Mesenchymal stem cell (in vitro differentiated cells and primary cell): ENCODE results near the gene SLC35F3.

Experiments used
- DNase-seq: peaks from one replicate; pipeline ENCODE4 v3.0.0-alpha.2; 2013
- H2AFZ ChIP-seq: one replicate; pipeline ENCODE4 v1.6.1; 2013; ENCODE audit warnings: low read depth, mild to moderate bottlenecking, control low read depth, inconsistent platforms, low read length, moderate library complexity
- H2AK5ac ChIP-seq: 2 replicates; pipeline ENCODE4 v1.6.1; 2013; ENCODE audit warnings: low read length, moderate library complexity, mild to moderate bottlenecking, inconsistent platforms; ENCODE audit not compliant: severe bottlenecking
- H2BK120ac ChIP-seq: one replicate; pipeline ENCODE4 v1.6.1; 2013; ENCODE audit warnings: low read depth, mild to moderate bottlenecking, inconsistent platforms, low read length, moderate library complexity
- H2BK12ac ChIP-seq, 2 experiments: one replicate each; pipeline ENCODE4 v1.6.1; 2013; ENCODE audit warnings: inconsistent platforms in 2 of 2, low read length in 2 of 2, mild to moderate bottlenecking in 2 of 2, moderate library complexity in 2 of 2, control low read depth in 1 of 2
- H2BK15ac ChIP-seq: one replicate; pipeline ENCODE4 v1.6.1; 2013; ENCODE audit warnings: mild to moderate bottlenecking, low read depth, inconsistent platforms; ENCODE audit not compliant: poor library complexity, severe bottlenecking
- H2BK5ac ChIP-seq: 2 replicates; pipeline ENCODE4 v1.6.1; 2013; ENCODE audit warnings: low read depth, mild to moderate bottlenecking, low read length, control low read depth, inconsistent platforms; ENCODE audit not compliant: poor library complexity, severe bottlenecking
- H3K14ac ChIP-seq, 2 experiments: one replicate each; pipeline ENCODE4 v1.6.1; 2013; ENCODE audit warnings: inconsistent platforms in 2 of 2, low read length in 2 of 2, control low read depth in 1 of 2, mild to moderate bottlenecking in 1 of 2, moderate library complexity in 1 of 2
- H3K18ac ChIP-seq, 2 experiments: one replicate each; pipeline ENCODE4 v1.6.1; 2013; ENCODE audit warnings: inconsistent platforms in 2 of 2, low read length in 2 of 2, control low read depth in 1 of 2, low read depth in 1 of 2, mild to moderate bottlenecking in 1 of 2
- H3K23ac ChIP-seq, 2 experiments: one replicate each; pipeline ENCODE4 v1.6.1; 2013; ENCODE audit warnings: inconsistent platforms in 2 of 2, low read length in 2 of 2, mild to moderate bottlenecking in 2 of 2, moderate library complexity in 2 of 2, control low read depth in 1 of 2
- H3K27ac ChIP-seq: 2 replicates; pipeline ENCODE4 v1.5.1; 2013; ENCODE audit warnings: mild to moderate bottlenecking, moderate library complexity, low read length, control low read depth, inconsistent platforms; ENCODE audit not compliant: poor library complexity, severe bottlenecking
- H3K27me3 ChIP-seq, 2 experiments: 2 replicates each; pipeline versions ENCODE4 v1.6.1 to v1.7.0; 2013; ENCODE audit warnings: low read length in 2 of 2, mild to moderate bottlenecking in 2 of 2, moderate library complexity in 2 of 2, control low read depth in 1 of 2, inconsistent platforms in 1 of 2; ENCODE audit not compliant: control insufficient read depth in 1 of 2, insufficient read depth in 1 of 2
- H3K36me3 ChIP-seq, 2 experiments: 2 replicates each; pipeline versions ENCODE4 v1.6.1 to v1.7.0; 2013; ENCODE audit warnings: low read length in 2 of 2, control low read depth in 1 of 2, inconsistent platforms in 1 of 2, low read depth in 1 of 2, mild to moderate bottlenecking in 1 of 2; ENCODE audit not compliant: insufficient read depth in 2 of 2, control insufficient read depth in 1 of 2
- H3K4ac ChIP-seq, 2 experiments: one replicate each; pipeline ENCODE4 v1.6.1; 2013; ENCODE audit warnings: inconsistent platforms in 2 of 2, low read length in 2 of 2, mild to moderate bottlenecking in 2 of 2, moderate library complexity in 2 of 2, control low read depth in 1 of 2, low read depth in 1 of 2
- H3K4me1 ChIP-seq: 2 replicates; pipeline ENCODE4 v1.6.1; 2013; ENCODE audit warnings: low read depth, low read length, control low read depth; ENCODE audit not compliant: control insufficient read depth, insufficient read depth
- H3K4me2 ChIP-seq: 2 replicates; pipeline ENCODE4 v1.6.1; 2013; ENCODE audit warnings: low read length, mild to moderate bottlenecking, inconsistent platforms; ENCODE audit not compliant: poor library complexity, severe bottlenecking
- H3K4me3 ChIP-seq, 2 experiments: 2 replicates each; pipeline versions ENCODE4 v1.5.1 to v1.7.0; 2013; ENCODE audit warnings: low read length in 2 of 2, mild to moderate bottlenecking in 2 of 2, control low read depth in 1 of 2, low read depth in 1 of 2; ENCODE audit not compliant: insufficient read depth in 1 of 2
- H3K79me1 ChIP-seq: replicated peaks from 2 replicates; pipeline ENCODE4 v1.6.1; 2013; ENCODE audit warnings: mild to moderate bottlenecking, control low read depth, low read length, inconsistent platforms; ENCODE audit not compliant: poor library complexity, severe bottlenecking
- H3K9ac ChIP-seq: 2 replicates; pipeline ENCODE4 v1.7.0; 2013; ENCODE audit warnings: mild to moderate bottlenecking, low read length, moderate library complexity
- H3K9me3 ChIP-seq: 2 replicates; pipeline ENCODE4 v1.7.0; 2013; ENCODE audit warnings: mild to moderate bottlenecking, low read length; ENCODE audit not compliant: control insufficient read depth
- H4K8ac ChIP-seq: one replicate; pipeline ENCODE4 v1.6.1; 2013; ENCODE audit warnings: inconsistent platforms, mild to moderate bottlenecking, low read length, moderate library complexity
- H4K91ac ChIP-seq: one replicate; pipeline ENCODE4 v1.6.1; 2013; ENCODE audit warnings: mild to moderate bottlenecking, low read length, inconsistent platforms
- WGBS: methylation state at CpG from one replicate; pipeline ENCODE4 v1.1.7; 2013; ENCODE audit warnings: mixed read lengths; 5-methylcytosine and 5-hydroxymethylcytosine counted together

SLC35F3 gene

GRCh38 chr1:234309243-234309597 is 404.7 kb downstream of the SLC35F3 start:
- H4K8ac ChIP-seq, result no peak overlapping the region
- H3K4ac ChIP-seq, result no peak overlapping the region
- H3K4me2 ChIP-seq, result no peak overlapping the region
- no peak for DNase-seq
- no peaks in the 10 kb centered on the region for H3K36me3 ChIP-seq
- WGBS, result 82% methylated on average over 4 of the region's 4 CpGs
- H3K79me1 ChIP-seq, result no peaks in the 10 kb centered on the region
- no peak overlapping the region for H2BK5ac ChIP-seq
- H3K4me1 ChIP-seq, result peaks cover 2% of the 10 kb centered on the region
- no peak overlapping the region for H3K14ac ChIP-seq
- H3K9me3 ChIP-seq, result no peaks in the 10 kb centered on the region
- H2AFZ ChIP-seq, result no peak overlapping the region
- H3K23ac ChIP-seq, result no peak overlapping the region
- H2BK120ac ChIP-seq, result no peak overlapping the region
- no peak overlapping the region for H3K18ac ChIP-seq
- H4K91ac ChIP-seq, result no peak overlapping the region
- no peak overlapping the region for H3K9ac ChIP-seq
- no peak overlapping the region for H3K4me3 ChIP-seq
- no peak overlapping the region for H2AK5ac ChIP-seq
- no peak overlapping the region for H2BK12ac ChIP-seq
- H3K27me3 ChIP-seq, result peaks cover 0 to 27% of the 10 kb centered on the region in 2 experiments
- no peak overlapping the region for H2BK15ac ChIP-seq
- no peak overlapping the region for H3K27ac ChIP-seq

DNA sequence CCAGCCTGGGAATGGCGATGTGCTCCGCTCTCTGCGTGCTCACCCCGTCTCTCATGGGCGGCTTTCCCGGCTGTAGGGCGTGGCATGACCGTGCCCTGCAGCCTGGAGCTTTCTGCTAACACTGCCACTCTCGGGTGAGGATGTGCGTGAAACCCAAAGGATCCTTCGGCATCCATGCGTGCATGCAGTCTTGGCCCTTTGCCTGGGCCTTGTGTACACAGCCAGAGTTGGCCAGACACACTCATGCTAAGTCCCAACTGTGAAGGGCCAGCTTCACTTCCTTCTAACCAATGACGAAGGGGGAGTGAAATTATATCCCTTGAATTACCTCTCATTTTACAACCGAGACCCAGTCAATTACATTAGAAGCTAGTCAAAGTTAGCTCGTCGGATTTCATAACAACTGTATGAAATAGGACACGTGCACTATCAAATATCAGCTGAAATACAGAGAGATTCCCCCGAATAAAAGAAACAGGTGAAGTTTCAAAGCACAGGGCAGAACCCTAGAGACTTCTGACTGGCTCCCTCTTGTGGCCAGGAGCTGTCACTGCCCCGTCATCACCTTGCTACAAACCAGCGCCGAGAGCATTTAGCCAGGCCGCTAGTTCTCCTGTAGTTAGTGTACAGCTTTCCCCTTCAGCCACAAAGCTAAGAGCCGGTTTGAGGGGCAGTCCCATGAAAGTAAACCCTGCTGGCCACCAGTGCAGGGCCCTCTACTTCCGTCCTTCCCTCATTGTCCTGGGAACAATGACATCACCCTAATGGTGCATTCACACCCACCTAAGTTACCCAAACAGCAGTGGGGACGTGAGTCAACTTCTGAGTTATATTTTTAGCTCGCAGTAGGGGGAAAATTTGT is 405.4 kb downstream of the SLC35F3 start:
- H2AFZ ChIP-seq, result peak overlapping the region; percentile 68
- peaks cover 2% of the 10 kb centered on the region for H3K4me1 ChIP-seq
- 50% methylated on average over 24 of the region's 26 CpGs for whole genome bisulfite sequencing
- H3K14ac ChIP-seq, result no peak overlapping the region
- peaks cover 0 to 27% of the 10 kb centered on the region in 2 experiments for H3K27me3 ChIP-seq
- H3K27ac ChIP-seq, result no peak overlapping the region
- H3K23ac ChIP-seq, result peak overlapping the region in 1 of 2 experiments; percentile 94
- no peak overlapping the region for H2BK12ac ChIP-seq
- H3K4me2 ChIP-seq, result peak overlapping the region; percentile 73
- H3K4me3 ChIP-seq, result peak overlapping the region in 1 of 2 experiments; percentile 46
- no peaks in the 10 kb centered on the region for H3K9me3 ChIP-seq
- DNase-seq, result peak; percentile 43
- no peak overlapping the region for H2BK120ac ChIP-seq
- no peak overlapping the region for H2AK5ac ChIP-seq
- peak overlapping the region; percentile 27 for H3K9ac ChIP-seq
- H4K8ac ChIP-seq, result no peak overlapping the region
- no peak overlapping the region for H4K91ac ChIP-seq
- no peaks in the 10 kb centered on the region for H3K36me3 ChIP-seq
- H3K18ac ChIP-seq, result no peak overlapping the region
- H3K4ac ChIP-seq, result no peak overlapping the region
- H2BK5ac ChIP-seq, result no peak overlapping the region
- no peaks in the 10 kb centered on the region for H3K79me1 ChIP-seq
- H2BK15ac ChIP-seq, result no peak overlapping the region

DNA sequence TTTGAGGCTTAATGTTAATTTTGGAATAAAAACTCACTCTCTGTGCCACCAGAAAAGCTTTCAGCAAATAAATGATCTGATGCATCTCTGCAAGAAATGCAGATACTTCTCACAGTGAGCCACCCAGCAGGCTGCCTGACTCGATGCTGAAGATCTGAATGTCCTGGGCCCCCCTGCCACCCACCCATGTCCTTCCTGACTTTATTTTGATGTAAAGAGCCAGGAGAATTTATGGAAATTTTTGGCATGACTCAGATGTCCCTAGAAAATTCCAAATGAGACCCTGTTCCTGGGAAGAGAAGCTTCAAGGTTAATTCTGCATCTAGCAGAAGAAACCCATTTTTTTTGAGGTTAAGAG is 406.0 kb downstream of the SLC35F3 start:
- no peaks in the 10 kb centered on the region for H3K9me3 ChIP-seq
- peaks cover 0 to 27% of the 10 kb centered on the region in 2 experiments for H3K27me3 ChIP-seq
- H3K4me2 ChIP-seq, result no peak overlapping the region
- H3K23ac ChIP-seq, result no peak overlapping the region
- peak overlapping the region; percentile 27 for H3K9ac ChIP-seq
- H2BK5ac ChIP-seq, result no peak overlapping the region
- H3K4ac ChIP-seq, result no peak overlapping the region
- H2AK5ac ChIP-seq, result no peak overlapping the region
- DNase-seq, result no peak
- no peak overlapping the region for H2BK15ac ChIP-seq
- H3K14ac ChIP-seq, result no peak overlapping the region
- no peak overlapping the region for H2AFZ ChIP-seq
- H3K79me1 ChIP-seq, result no peaks in the 10 kb centered on the region
- H3K4me1 ChIP-seq, result peaks cover 2% of the 10 kb centered on the region
- no peak overlapping the region for H3K18ac ChIP-seq
- no peak overlapping the region for H2BK120ac ChIP-seq
- no peak overlapping the region for H3K27ac ChIP-seq
- H4K91ac ChIP-seq, result no peak overlapping the region
- peak overlapping the region in 1 of 2 experiments; percentile 46 for H3K4me3 ChIP-seq
- no peaks in the 10 kb centered on the region for H3K36me3 ChIP-seq
- no CpG with 5 or more reads among the region's 1 CpG for WGBS
- no peak overlapping the region for H2BK12ac ChIP-seq
- H4K8ac ChIP-seq, result no peak overlapping the region

DNA sequence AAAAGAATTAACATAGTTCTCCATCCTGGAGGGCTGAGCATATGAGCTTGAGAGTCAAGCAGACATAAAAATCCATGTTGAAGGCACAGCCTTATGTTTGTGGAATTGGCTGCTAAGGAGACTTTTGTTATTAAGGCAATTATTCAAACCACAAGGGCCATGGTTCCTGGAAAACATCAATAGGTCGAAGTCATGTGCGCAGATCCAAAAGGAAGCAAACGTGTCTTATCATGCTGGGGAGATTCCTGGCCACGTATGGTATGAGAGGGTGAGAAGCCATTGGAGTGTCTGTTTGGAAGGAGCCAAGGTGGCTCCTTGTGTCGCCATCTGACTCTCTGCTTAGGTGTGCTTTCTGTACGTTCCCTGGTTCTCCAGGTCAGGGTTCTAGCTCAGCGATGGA is 406.9 kb downstream of the SLC35F3 start:
- H3K4me1 ChIP-seq, result peaks cover 2% of the 10 kb centered on the region
- DNase-seq, result no peak
- no peak overlapping the region for H2BK15ac ChIP-seq
- no peak overlapping the region for H2BK120ac ChIP-seq
- no peak overlapping the region for H2AK5ac ChIP-seq
- no peak overlapping the region for H2AFZ ChIP-seq
- no peak overlapping the region for H3K18ac ChIP-seq
- no peak overlapping the region for H3K4ac ChIP-seq
- no peak overlapping the region for H4K8ac ChIP-seq
- no peak overlapping the region for H3K9ac ChIP-seq
- H2BK5ac ChIP-seq, result no peak overlapping the region
- no peak overlapping the region for H3K27ac ChIP-seq
- H3K27me3 ChIP-seq, result peaks cover 0 to 30% of the 10 kb centered on the region in 2 experiments
- H3K4me3 ChIP-seq, result no peak overlapping the region
- H3K4me2 ChIP-seq, result no peak overlapping the region
- H3K23ac ChIP-seq, result no peak overlapping the region
- H3K9me3 ChIP-seq, result no peaks in the 10 kb centered on the region
- H3K79me1 ChIP-seq, result no peaks in the 10 kb centered on the region
- H3K36me3 ChIP-seq, result no peaks in the 10 kb centered on the region
- no peak overlapping the region for H4K91ac ChIP-seq
- H2BK12ac ChIP-seq, result no peak overlapping the region
- no peak overlapping the region for H3K14ac ChIP-seq
- WGBS, result 91% methylated on average over 7 of the region's 7 CpGs
